DND-41 (cell line): ENCODE measurements around the gene CREB3L4.
A peak's percentile ranks its signal among the peaks of the same experiment; 100 is the strongest.

Source experiments
- ATAC-seq: fragments of 200-7000 bp; cut with Tn5 transposase; 3 replicates; pipeline ENCODE4 v1.9.1; 2021; ENCODE audit warnings: low read depth; ENCODE audit not compliant: insufficient read depth
- DNase-seq: peaks from one replicate; pipeline ENCODE4 v3.0.0-alpha.2; 2020
- H2AFZ ChIP-seq: 2 replicates; pipeline ENCODE4 v1.6.0; 2012; ENCODE audit warnings: low read depth, low read length
- H3K27ac ChIP-seq: 2 replicates; pipeline ENCODE4 v1.5.1; 2012; ENCODE audit warnings: low read length, inconsistent platforms
- H3K27me3 ChIP-seq: fragments of 200-600 bp; sonication (generic); 2 replicates; pipeline ENCODE4 v1.6.0; 2012; ENCODE audit warnings: low read length, mild to moderate bottlenecking, inconsistent platforms; ENCODE audit not compliant: insufficient read depth, poor library complexity
- H3K36me3 ChIP-seq: 2 replicates; pipeline ENCODE4 v1.5.1; 2012; ENCODE audit warnings: low read length, inconsistent platforms; ENCODE audit not compliant: insufficient read depth
- H3K4me1 ChIP-seq: 2 replicates; pipeline ENCODE4 v1.5.1; 2012; ENCODE audit warnings: mild to moderate bottlenecking, low read length; ENCODE audit not compliant: insufficient read depth
- H3K4me2 ChIP-seq: 2 replicates; pipeline ENCODE4 v1.6.0; 2012; ENCODE audit warnings: mild to moderate bottlenecking, moderate library complexity, low read length, inconsistent platforms; ENCODE audit not compliant: insufficient read depth
- H3K4me3 ChIP-seq, 2 experiments: fragments of 200-600 bp in 1 of 2; shearing (Covaris generic) in 1 of 2; 2 replicates each; pipeline ENCODE4 v1.5.1; 2012 to 2016; ENCODE audit warnings: inconsistent platforms in 2 of 2, low read length in 2 of 2, mild to moderate bottlenecking in 2 of 2, low read depth in 1 of 2, moderate library complexity in 1 of 2
- H3K79me2 ChIP-seq: 2 replicates; pipeline ENCODE4 v1.6.0; 2012; ENCODE audit warnings: low read length, inconsistent platforms; ENCODE audit not compliant: insufficient read depth
- H3K9ac ChIP-seq: 2 replicates; pipeline ENCODE4 v1.6.0; 2012; ENCODE audit warnings: low read depth, mild to moderate bottlenecking, inconsistent platforms, low read length, moderate library complexity
- H3K9me3 ChIP-seq: 2 replicates; pipeline ENCODE4 v1.5.1; 2012; ENCODE audit warnings: low read length, moderate library complexity, mild to moderate bottlenecking, inconsistent platforms; ENCODE audit not compliant: insufficient read depth, severe bottlenecking
- H4K20me1 ChIP-seq: 2 replicates; pipeline ENCODE4 v1.6.0; 2012; ENCODE audit warnings: low read length; ENCODE audit not compliant: insufficient read depth
- EZH2 ChIP-seq: IDR thresholded peaks from 3 replicates; pipeline ENCODE4 v1.6.1; 2012; ENCODE audit warnings: borderline replicate concordance, low read depth, mild to moderate bottlenecking, moderate library complexity, low read length, inconsistent platforms; ENCODE audit not compliant: severe bottlenecking
- TF ChIP-seq, protein P1 (sequence below): IDR thresholded peaks from 2 replicates; pipeline ENCODE4 v1.5.1; 2012; ENCODE audit warnings: borderline replicate concordance, low read length, moderate library complexity, mild to moderate bottlenecking; ENCODE audit not compliant: poor library complexity, severe bottlenecking; ENCODE audit errors: extremely low read depth

Gene CREB3L4

DNA sequence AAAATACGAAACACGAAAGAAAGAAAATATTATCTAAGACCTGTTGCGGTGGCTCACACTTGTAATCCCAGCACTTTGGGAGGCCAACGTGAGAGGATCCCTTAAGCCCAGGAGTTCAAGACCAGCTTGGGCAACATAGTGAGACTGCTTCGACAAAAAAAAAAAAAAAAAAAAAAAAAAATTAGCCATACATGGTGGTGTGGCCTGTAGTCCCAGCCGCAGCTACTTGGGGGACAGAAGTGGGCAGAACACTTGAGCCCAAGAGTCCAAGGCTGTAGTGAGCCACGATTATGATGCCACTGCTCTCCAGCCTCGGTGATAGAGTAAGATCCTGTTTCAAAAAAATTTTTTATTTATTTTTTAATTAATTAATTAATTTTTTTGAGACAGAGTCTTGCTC, 19.9 kb downstream of the CREB3L4 start:
- ATAC-seq, result no peak
- Histone ChIP-seq H3K4me2 (no peak overlapping the region), H3K4me1 (peaks cover 41% of the 10 kb centered on the region), H2AFZ (no peak overlapping the region), H3K36me3 (peaks cover 18% of the 10 kb centered on the region), H4K20me1 (peaks cover 6% of the 10 kb centered on the region; the same call in 1 of the 2 replicates), H3K9me3 (no peaks in the 10 kb centered on the region), H3K4me3 (no peak overlapping the region), H3K9ac (no peak overlapping the region), H3K27me3 (no peaks in the 10 kb centered on the region), H3K79me2 (peaks cover 19% of the 10 kb centered on the region), H3K27ac (no peak overlapping the region)
- no peak for DNase-seq
- no peak for TF ChIP-seq EZH2
- TF ChIP-seq, protein P1, sequence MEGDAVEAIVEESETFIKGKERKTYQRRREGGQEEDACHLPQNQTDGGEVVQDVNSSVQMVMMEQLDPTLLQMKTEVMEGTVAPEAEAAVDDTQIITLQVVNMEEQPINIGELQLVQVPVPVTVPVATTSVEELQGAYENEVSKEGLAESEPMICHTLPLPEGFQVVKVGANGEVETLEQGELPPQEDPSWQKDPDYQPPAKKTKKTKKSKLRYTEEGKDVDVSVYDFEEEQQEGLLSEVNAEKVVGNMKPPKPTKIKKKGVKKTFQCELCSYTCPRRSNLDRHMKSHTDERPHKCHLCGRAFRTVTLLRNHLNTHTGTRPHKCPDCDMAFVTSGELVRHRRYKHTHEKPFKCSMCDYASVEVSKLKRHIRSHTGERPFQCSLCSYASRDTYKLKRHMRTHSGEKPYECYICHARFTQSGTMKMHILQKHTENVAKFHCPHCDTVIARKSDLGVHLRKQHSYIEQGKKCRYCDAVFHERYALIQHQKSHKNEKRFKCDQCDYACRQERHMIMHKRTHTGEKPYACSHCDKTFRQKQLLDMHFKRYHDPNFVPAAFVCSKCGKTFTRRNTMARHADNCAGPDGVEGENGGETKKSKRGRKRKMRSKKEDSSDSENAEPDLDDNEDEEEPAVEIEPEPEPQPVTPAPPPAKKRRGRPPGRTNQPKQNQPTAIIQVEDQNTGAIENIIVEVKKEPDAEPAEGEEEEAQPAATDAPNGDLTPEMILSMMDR, result no peak

- Histone ChIP-seq H3K27ac (peak within 1 kb of the TSS; percentile 86), H3K9me3 (no peaks in the 10 kb centered on the region), H3K4me1 (peaks cover 41% of the 10 kb centered on the region), H3K27me3 (no peaks in the 10 kb centered on the region), H3K36me3 (peaks cover 44% of the 10 kb centered on the region), H4K20me1 (peaks cover 10% of the 10 kb centered on the region; the same call in 1 of the 2 replicates), H3K4me3 (peak within 1 kb of the TSS; percentile 53 to 66), H3K9ac (peak within 1 kb of the TSS; percentile 63), H3K79me2 (peaks cover 22% of the 10 kb centered on the region), H2AFZ (peak within 1 kb of the TSS; percentile 82), H3K4me2 (peak within 1 kb of the TSS; percentile 68)
- ATAC-seq (peak; percentile 83), DNase-seq (peak; percentile 95)
- TF ChIP-seq EZH2, result no peak
- TF ChIP-seq, protein P1, result no peak
These were observed 22.9 kb downstream of the CREB3L4 start, which contains the start of gene RPS27 for GRCh38 chr1:153990468-153991150. TSS of gene RPS27 (plus strand) at chr1:153990762. CDS start at chr1:153990797, 35 bp downstream.

GRCh38 chr1:153991151-153991630, 23.5 kb downstream of the CREB3L4 start:
- H3K4me1 ChIP-seq, result peaks cover 39% of the 10 kb centered on the region
- H3K9me3 ChIP-seq, result no peaks in the 10 kb centered on the region
- H3K4me2 ChIP-seq, result peak overlapping the region; percentile 68
- DNase-seq (no peak), ATAC-seq (no peak)
- H3K9ac ChIP-seq, result peak overlapping the region; percentile 63
- H3K4me3 ChIP-seq, result peak overlapping the region; percentile 53 to 66
- peak overlapping the region; percentile 86 for H3K27ac ChIP-seq
- H4K20me1 ChIP-seq, result peaks cover 10% of the 10 kb centered on the region; the same call in 1 of the 2 replicates
- peaks cover 22% of the 10 kb centered on the region for H3K79me2 ChIP-seq
- peaks cover 45% of the 10 kb centered on the region for H3K36me3 ChIP-seq
- TF ChIP-seq EZH2, result no peak
- TF ChIP-seq, protein P1, result no peak
- H2AFZ ChIP-seq, result 0 out of 2 replicates have a peak overlapping the region, but pooled peaks have one; percentile 67
- H3K27me3 ChIP-seq, result no peaks in the 10 kb centered on the region
